GM19035 (cell line): ENCODE data around the gene S100A13.
"Not testable (repeated sequence)": the region's sequence is repeated elsewhere in the genome, so short reads cannot be mapped to it uniquely, and the experiment has no call there.

Experiments used
- ATAC-seq: cut with Tn5 transposase; IDR thresholded peaks from one replicate; pipeline ENCODE4 v1.9.1; 2021; ENCODE audit not compliant: unreplicated experiment

S100A13 gene

GRCh38 chr1:153626904-153627714 lies at the start of gene S100A13:
Gene S100A13 (minus strand): TSS chr1:153627505. CDS start chr1:153626472, 1,033 bp downstream.
- no peak for ATAC-seq

GRCh38 chr1:153673511-153673910 lies 46.2 kb upstream of the S100A13 start:
- no peak for ATAC-seq

- peak; percentile 10 for ATAC-seq
These were observed 44.5 kb upstream of the S100A13 start for GRCh38 chr1:153671628-153672353.

- ATAC-seq = peak; percentile 97
These were observed 43.7 kb upstream of the S100A13 start, which contains the start of gene ILF2 for GRCh38 chr1:153670859-153671627. Gene ILF2 (minus strand): TSS chr1:153670993. CDS start chr1:153670922, 71 bp downstream.

GRCh38 chr1:153670257-153670858 lies 43.1 kb upstream of the S100A13 start:
- ATAC-seq = peak; percentile 3

- ATAC-seq = no peak
These were observed 42.3 kb upstream of the S100A13 start for GRCh38 chr1:153669606-153670005.

GRCh38 chr1:153668672-153669071 lies 41.4 kb upstream of the S100A13 start:
- ATAC-seq = not testable (repeated sequence)

- ATAC-seq = no peak
These were observed 40.1 kb upstream of the S100A13 start for GRCh38 chr1:153667439-153667838.

GRCh38 chr1:153663211-153663610 lies 35.9 kb upstream of the S100A13 start:
- ATAC-seq = no peak

GRCh38 chr1:153662269-153662668 lies 35.0 kb upstream of the S100A13 start:
- ATAC-seq = no peak

GRCh38 chr1:153661111-153661708 lies 33.9 kb upstream of the S100A13 start:
- ATAC-seq = no peak

GRCh38 chr1:153659656-153660055 lies 32.4 kb upstream of the S100A13 start:
- no peak for ATAC-seq

- no peak for ATAC-seq
These were observed 31.9 kb upstream of the S100A13 start for GRCh38 chr1:153659175-153659534.

- ATAC-seq = peak; percentile 95
These were observed 31.3 kb upstream of the S100A13 start, which contains the start of gene SNAPIN for GRCh38 chr1:153658400-153659174. Gene SNAPIN (plus strand): TSS chr1:153658703. CDS start chr1:153658744, 41 bp downstream.

GRCh38 chr1:153655333-153655732 lies 28.0 kb upstream of the S100A13 start:
- no peak for ATAC-seq

GRCh38 chr1:153652805-153653500 lies 25.6 kb upstream of the S100A13 start:
- ATAC-seq = no peak

GRCh38 chr1:153651771-153652170 lies 24.5 kb upstream of the S100A13 start:
- ATAC-seq = no peak

GRCh38 chr1:153649863-153650235 lies 22.5 kb upstream of the S100A13 start:
- ATAC-seq = no peak
